ENCODE data around the gene FZD1. TPM values are rescaled to one million over a fixed set of nuclear protein-coding genes. Genes with fewer than 3 reads are reported as not detected.
A peak's percentile ranks its signal among the peaks of the same experiment; 100 is the strongest.

The FZD1 gene
- polyA plus RNA-seq (ENCODE audit: insufficient read length in 12 of 12), result 10 to 100 TPM in 11 of 12 donors, not detected in 1; 10.7 to 18.2 (median 15.0) TPM
- long read RNA-seq, donor 1, full-length matches to known transcripts, result 27 of 27 reads
- long read RNA-seq, donor 1, partial matches to known transcripts, result 0 of 27 reads
- long read RNA-seq, donor 1, other reads (novel, unspliced or antisense), result 0 of 27 reads
- long read RNA-seq, donor 2, full-length matches to known transcripts, result 29 of 29 reads
- long read RNA-seq, donor 2, partial matches to known transcripts, result 0 of 29 reads
- long read RNA-seq, donor 2, other reads (novel, unspliced or antisense), result 0 of 29 reads
- long read RNA-seq, donor 3, full-length matches to known transcripts, result 8 of 8 reads
- long read RNA-seq, donor 3, partial matches to known transcripts, result 0 of 8 reads
- long read RNA-seq, donor 3, other reads (novel, unspliced or antisense), result 0 of 8 reads
- long read RNA-seq, donor 4, full-length matches to known transcripts, result 13 of 13 reads
- long read RNA-seq, donor 4, partial matches to known transcripts, result 0 of 13 reads
- long read RNA-seq, donor 4, other reads (novel, unspliced or antisense), result 0 of 13 reads
- long read RNA-seq, donor 5, full-length matches to known transcripts, result 18 of 18 reads
- long read RNA-seq, donor 5, partial matches to known transcripts, result 0 of 18 reads
- long read RNA-seq, donor 5, other reads (novel, unspliced or antisense), result 0 of 18 reads
- long read RNA-seq, donor 6, full-length matches to known transcripts, result 14 of 14 reads
- long read RNA-seq, donor 6, partial matches to known transcripts, result 0 of 14 reads
- long read RNA-seq, donor 6, other reads (novel, unspliced or antisense), result 0 of 14 reads
- long read RNA-seq, donor 7, full-length matches to known transcripts, result 9 of 9 reads
- long read RNA-seq, donor 7, partial matches to known transcripts, result 0 of 9 reads
- long read RNA-seq, donor 7, other reads (novel, unspliced or antisense), result 0 of 9 reads
- long read RNA-seq, donor 8, full-length matches to known transcripts, result 18 of 18 reads
- long read RNA-seq, donor 8, partial matches to known transcripts, result 0 of 18 reads
- long read RNA-seq, donor 8, other reads (novel, unspliced or antisense), result 0 of 18 reads
- long read RNA-seq, donor 9, full-length matches to known transcripts, result 12 of 12 reads
- long read RNA-seq, donor 9, partial matches to known transcripts, result 0 of 12 reads
- long read RNA-seq, donor 9, other reads (novel, unspliced or antisense), result 0 of 12 reads
- long read RNA-seq, donor 10, full-length matches to known transcripts, result 18 of 18 reads
- long read RNA-seq, donor 10, partial matches to known transcripts, result 0 of 18 reads
- long read RNA-seq, donor 10, other reads (novel, unspliced or antisense), result 0 of 18 reads
- long read RNA-seq, donor 11, full-length matches to known transcripts, result 13 of 13 reads
- long read RNA-seq, donor 11, partial matches to known transcripts, result 0 of 13 reads
- long read RNA-seq, donor 11, other reads (novel, unspliced or antisense), result 0 of 13 reads

- DNase-seq, result peak; percentile 98
Measured at GRCh38 chr7:91264046-91264923, at the start of gene FZD1. FZD1 (plus strand) TSS chr7:91264433; CDS start chr7:91264881, 448 bp downstream.

- DNase-seq, result no peak
Measured at GRCh38 chr7:91226411-91226810, 37.8 kb upstream of the FZD1 start.

GRCh38 chr7:91228327-91228726 lies 35.9 kb upstream of the FZD1 start:
- no peak for DNase-seq

- no peak for DNase-seq
Measured at GRCh38 chr7:91228927-91229558, 35.2 kb upstream of the FZD1 start.

- DNase-seq, result no peak
Measured at GRCh38 chr7:91230100-91230499, 34.1 kb upstream of the FZD1 start.

GRCh38 chr7:91230503-91230902 lies 33.7 kb upstream of the FZD1 start:
- DNase-seq, result no peak

GRCh38 chr7:91233212-91233611 lies 31.0 kb upstream of the FZD1 start:
- no peak for DNase-seq

GRCh38 chr7:91235211-91235832 lies 28.9 kb upstream of the FZD1 start:
- DNase-seq, result no peak

GRCh38 chr7:91239171-91239604 lies 25.0 kb upstream of the FZD1 start:
- DNase-seq, result peak; percentile 68

- DNase-seq, result no peak
Measured at GRCh38 chr7:91239772-91240171, 24.5 kb upstream of the FZD1 start.

- DNase-seq, result peak; percentile 85
Measured at GRCh38 chr7:91240376-91240941, 23.8 kb upstream of the FZD1 start.

GRCh38 chr7:91242097-91242844 lies 22.0 kb upstream of the FZD1 start:
- DNase-seq, result no peak

GRCh38 chr7:91243591-91244301 lies 20.5 kb upstream of the FZD1 start:
- peak; percentile 48 for DNase-seq

- DNase-seq, result no peak
Measured at GRCh38 chr7:91247500-91247899, 16.7 kb upstream of the FZD1 start.

GRCh38 chr7:91248996-91249395 lies 15.2 kb upstream of the FZD1 start:
- DNase-seq, result no peak

- DNase-seq, result no peak
Measured at GRCh38 chr7:91249506-91250233, 14.6 kb upstream of the FZD1 start.

GRCh38 chr7:91250706-91251105 lies 13.5 kb upstream of the FZD1 start:
- no peak for DNase-seq
